Measurements from ENCODE around the gene IL1R1.

DNA sequence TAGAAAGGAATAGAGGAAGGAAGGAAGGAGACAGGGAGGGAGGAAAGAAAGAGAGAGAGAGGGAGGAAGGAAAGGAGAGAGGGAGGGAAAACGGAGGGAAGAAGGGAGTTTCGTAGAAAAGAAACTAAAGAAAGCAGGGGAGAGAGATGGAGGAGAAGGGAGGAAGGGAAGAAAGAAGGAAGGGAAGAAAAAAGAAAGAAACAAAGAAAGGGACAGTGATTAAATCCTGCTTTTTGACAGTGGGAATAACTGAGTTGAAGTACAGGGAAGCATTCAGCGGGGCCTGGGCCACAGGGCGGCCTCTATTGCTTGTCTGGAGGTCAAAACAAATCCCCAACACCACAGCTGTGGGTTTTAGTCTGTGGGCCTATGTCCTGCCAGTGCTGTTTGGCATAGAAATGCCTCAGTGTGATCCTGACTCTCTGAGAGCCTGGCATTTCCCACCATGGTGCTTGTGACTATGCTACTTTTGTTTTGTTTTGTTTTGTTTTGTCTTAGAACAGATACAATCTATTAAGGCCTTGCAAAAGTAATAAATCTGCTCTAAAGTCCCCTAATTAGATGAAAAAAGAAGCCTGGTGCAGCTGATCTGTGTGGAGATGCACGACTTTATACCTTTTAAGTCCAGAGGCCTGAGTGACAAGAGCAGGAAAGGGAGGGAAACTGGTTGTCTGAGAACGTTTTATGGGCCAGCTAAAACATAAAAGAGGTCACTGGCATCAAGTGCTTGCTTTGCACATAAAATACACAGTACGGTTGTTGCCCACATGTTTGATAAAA, 84.3 kb downstream of the IL1R1 start:
- TF ChIP-seq, protein P1, sequence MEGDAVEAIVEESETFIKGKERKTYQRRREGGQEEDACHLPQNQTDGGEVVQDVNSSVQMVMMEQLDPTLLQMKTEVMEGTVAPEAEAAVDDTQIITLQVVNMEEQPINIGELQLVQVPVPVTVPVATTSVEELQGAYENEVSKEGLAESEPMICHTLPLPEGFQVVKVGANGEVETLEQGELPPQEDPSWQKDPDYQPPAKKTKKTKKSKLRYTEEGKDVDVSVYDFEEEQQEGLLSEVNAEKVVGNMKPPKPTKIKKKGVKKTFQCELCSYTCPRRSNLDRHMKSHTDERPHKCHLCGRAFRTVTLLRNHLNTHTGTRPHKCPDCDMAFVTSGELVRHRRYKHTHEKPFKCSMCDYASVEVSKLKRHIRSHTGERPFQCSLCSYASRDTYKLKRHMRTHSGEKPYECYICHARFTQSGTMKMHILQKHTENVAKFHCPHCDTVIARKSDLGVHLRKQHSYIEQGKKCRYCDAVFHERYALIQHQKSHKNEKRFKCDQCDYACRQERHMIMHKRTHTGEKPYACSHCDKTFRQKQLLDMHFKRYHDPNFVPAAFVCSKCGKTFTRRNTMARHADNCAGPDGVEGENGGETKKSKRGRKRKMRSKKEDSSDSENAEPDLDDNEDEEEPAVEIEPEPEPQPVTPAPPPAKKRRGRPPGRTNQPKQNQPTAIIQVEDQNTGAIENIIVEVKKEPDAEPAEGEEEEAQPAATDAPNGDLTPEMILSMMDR (IDR thresholded peaks at IDR 0.05; ENCODE audit: borderline replicate concordance, extremely low read depth, low read length, poor library complexity, severe bottlenecking): no peak
- TF ChIP-seq EZH2 (IDR thresholded peaks at IDR 0.05; ENCODE audit: borderline replicate concordance, low read depth, low read length, severe bottlenecking): no peak

Data from DND-41 (cell line).